HG03064 (cell line): Measurements from ENCODE around the gene NDE1.
"Not testable (repeated sequence)": the region's sequence is repeated elsewhere in the genome, so short reads cannot be mapped to it uniquely, and the experiment has no call there.

Experiments used
- ATAC-seq: cut with Tn5 transposase; IDR thresholded peaks from one replicate; pipeline ENCODE4 v1.9.1; 2021; ENCODE audit warnings: low read depth; ENCODE audit not compliant: unreplicated experiment

NDE1 gene

DNA sequence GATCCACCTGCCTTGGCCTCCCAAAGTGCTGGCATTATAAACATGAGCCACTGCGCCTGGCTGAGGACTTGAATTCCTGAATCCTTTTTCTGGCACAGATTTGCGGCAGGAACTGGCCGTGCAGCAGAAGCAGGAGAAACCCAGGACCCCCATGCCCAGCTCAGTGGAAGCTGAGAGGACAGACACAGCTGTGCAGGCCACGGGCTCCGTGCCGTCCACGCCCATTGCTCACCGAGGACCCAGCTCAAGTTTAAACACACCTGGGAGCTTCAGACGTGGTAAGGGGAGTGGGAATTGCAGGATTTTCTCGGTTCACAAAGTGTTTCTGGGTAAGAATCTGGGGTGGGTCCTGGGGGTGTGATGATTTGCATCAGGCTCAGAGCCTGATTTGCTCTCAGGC is 41.0 kb downstream of the NDE1 start:
- ATAC-seq: no peak

DNA sequence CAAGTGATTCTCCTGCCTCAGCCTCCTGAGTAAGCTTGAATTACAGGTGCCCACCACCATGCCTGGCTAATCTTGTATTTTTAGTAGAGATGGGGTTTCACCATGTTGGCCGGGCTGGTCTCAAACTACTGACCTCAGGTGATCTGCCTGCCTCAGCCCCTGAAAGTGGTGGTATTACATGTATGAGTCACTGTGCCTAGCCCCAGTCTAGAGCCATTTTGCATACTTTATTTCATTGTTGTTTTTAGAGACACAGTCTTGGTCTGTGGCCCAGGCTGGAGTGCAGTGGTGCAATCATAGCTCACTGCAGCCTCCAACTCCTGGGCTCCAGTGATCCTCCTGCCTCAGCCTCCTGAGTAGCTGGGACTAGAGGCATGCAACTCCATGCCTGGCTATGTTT is 42.5 kb downstream of the NDE1 start:
- ATAC-seq: not testable (repeated sequence)

DNA sequence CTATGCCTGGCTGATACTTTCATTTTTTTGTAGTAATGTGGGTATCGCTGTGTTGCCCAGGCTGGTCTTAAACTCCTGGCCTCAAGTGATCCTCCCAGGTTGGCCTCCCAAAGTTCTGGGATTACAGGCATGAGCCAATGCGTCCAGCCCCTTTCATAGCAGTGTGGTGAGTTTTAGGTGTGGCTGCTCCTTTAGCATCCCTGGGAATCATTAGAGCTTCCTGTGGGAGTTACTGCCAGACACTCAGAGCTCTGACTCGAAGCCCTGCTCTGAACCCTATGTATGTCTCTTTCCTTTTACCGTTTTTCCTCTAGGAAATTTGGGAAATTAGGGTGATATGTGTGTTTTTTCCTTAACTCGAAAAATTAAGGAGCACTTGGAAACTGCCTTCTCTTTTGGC is 44.5 kb downstream of the NDE1 start:
- no peak for ATAC-seq

DNA sequence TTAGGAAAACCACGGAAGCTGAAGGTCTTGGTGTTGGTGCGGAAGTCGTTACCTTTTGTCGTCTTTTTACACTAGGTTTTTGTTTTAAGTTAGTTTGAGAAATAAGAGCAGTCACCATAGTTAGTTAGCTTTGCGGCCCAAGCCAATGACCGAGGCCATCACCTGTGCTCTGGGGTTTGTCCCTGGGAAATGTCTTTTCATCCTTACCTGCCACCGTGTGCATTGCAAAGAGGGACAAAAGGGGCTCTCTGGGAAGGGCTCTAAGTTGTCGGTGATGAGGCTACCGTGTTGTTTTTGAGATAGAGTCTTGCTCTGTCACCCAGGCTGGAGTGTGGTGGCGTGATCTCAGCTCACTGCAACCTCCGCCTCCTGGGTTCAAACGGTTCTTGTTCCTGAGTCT is 49.8 kb downstream of the NDE1 start:
- no peak for ATAC-seq

DNA sequence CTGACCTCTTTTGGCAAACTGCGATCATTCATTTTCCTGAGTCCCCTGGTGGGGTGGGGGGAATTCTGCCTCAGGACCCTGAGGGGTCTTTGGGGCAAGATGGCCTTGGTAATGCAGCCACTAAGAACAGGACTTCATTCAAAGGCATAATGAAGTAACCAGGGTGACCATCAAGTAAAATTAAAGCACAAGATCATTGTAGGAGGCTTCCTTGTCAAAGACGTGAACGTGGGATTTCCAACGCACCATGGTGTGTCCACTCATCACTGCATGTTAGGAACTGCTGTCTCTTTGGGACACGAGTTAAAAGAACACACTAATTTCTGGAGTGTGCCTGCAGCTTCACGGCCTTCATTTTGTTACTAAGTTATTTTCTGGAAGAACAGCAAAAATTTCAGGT is 51.3 kb downstream of the NDE1 start:
- no peak for ATAC-seq

DNA sequence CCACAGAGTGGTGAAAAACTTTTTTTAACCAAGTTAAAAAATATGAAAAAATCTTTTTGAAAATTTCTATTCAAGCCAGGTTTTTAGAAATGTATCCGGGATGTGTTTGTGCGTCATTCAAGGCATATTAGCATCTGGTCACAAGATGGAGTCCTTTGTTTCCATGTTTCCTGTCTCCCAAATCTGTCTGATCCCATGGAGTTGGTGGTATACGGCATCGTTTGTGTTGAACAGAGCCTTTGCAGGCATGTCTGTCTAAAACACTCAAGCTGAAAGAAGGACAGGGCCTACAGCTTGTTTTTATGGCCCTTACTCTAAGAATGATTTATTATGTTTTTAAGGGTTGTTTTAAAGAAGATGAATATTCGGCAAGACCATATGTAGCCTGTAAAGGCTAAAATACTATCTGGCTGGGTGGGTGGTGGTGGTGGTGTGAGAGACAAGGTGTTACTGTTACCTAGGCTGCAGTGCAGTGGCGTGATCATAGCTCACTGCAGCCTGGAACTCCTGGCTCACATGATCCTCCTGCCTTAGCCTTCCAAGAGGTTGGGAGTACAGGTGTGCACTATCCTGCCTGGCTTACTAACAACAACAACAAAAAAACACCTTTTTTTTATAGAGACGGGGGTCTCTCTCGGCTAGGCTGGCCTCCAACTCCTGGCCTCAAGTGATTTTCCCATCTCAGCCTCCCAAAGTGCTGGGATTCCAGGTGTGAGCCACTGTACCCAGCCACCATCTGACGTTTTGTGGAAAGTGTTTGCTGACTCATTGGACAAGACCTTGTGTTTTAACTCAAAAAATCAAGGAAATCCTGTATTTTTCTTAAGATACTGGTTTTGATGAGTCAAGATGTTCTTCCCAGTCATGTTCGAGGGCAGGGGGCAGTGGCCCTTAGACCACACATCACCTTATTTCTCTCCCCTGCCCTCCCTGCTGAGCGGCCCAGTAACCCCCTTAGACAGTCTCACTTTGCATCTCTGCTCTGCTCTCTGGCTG is 52.2 kb downstream of the NDE1 start:
- ATAC-seq: no peak

DNA sequence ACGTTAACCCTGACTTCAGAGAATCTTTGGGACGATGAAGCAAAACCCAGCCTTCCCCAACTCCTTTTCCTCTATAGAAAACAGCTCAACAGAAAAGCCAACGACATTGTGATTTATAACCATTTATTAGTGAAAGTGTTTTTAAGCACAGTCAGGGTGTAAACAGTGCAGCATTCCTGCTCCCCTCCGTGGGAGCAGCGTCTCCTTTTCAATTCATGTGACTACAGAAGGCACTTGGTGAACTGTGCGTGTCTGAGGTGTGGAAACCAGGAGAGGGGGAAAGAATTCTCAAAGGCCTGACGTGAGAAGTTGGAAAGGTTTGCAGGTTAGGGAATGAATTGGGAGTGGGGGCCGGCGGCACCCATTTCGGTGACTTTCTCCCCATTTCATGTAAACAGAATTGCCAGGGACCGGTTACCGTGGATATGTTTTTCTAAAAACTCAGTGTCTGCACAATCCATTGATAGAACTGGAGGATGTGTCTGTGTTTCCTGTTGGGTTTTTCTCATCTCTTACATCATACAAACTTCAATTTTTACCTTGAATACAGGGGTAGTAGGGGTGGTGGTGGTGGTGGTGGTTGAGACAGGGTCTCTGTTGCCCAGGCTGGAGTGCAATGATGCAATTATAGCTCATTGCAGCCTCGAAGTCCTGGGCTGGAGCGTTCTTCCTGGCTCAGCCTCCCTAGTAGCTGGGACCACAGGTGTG is 53.1 kb downstream of the NDE1 start:
- ATAC-seq: no peak

DNA sequence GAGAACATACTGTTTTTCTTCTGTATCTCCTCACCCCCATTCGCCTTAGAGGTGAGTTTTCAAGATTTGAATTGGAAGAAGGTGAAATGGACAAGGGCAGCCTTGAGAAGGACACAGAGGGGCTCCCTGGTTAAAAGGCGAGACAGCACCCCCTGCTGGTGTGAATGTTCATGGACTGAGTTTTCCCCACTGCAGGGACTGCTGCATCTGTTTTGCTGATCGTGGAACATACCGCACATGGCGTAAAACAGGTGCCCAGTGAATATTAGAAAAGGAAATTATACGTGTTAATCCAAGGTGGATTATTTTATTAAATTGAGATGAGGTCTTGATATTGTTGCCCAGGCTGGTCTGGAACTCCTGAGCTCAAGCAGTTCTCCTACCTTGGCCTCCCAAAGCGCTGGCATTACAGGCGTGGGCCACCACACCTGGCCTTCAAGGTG is 54.5 kb downstream of the NDE1 start:
- ATAC-seq: no peak

DNA sequence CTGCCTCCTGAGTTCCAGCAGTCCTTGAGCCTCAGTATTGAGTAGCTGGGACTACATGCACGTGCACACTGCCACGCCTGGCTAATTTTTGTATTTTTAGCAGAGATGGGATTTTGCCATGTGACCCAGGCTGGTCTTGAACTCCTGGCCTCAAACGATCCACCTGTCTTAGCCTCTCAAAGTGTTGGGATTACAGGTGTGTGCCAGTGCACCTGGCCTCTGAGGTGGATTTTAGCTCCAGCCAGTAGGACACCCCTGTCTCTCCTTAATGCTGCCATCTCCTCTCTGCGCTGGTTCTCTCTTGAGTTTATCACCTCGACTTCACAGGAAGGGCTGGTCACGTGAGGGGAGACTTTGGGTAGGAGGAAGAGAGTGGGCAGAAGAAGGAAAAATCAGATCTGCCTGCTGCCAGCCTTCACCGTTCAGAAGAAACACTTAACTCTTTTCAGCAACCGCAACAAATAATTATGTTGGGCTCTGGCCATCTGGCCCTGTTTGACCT is 55.1 kb downstream of the NDE1 start:
- no peak for ATAC-seq

DNA sequence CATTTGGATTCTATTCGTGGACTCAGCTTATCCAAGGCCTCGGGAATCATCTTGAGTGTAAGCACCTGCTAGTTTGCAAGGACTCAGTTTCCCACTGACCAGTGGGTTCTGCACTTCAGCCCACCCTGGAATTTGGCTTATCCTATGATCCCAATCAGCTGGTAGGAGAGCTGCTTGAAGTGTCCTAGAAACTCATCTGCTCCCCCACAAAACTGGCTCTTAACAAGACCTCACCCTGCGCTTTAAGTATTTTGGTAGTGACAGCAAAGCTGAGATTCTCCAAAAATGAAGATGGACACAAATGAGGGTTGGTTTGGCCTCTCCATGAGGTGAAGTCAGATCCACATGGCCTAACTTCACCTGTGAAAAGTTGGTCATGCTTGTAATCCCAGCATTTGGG is 57.3 kb downstream of the NDE1 start:
- no peak for ATAC-seq

DNA sequence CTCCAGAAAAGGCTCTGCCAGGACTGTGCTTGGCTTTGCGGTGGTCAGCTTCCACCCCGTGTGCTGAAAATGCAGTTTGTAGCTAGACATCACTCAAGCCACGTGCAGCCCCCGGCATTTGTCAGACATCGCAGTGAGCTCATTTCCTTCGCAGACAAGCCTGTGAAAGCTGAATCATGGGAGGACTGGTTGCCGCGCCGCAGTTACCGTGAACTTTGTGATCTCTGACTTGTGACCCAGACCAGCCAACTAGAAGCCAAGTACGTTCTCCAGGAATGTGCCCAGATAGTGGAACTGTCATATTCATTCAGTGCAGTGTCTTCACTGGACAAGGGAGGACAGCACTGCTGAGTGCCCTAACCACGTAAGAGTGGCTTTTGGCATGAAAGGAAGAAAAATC is 58.1 kb downstream of the NDE1 start:
- no peak for ATAC-seq

DNA sequence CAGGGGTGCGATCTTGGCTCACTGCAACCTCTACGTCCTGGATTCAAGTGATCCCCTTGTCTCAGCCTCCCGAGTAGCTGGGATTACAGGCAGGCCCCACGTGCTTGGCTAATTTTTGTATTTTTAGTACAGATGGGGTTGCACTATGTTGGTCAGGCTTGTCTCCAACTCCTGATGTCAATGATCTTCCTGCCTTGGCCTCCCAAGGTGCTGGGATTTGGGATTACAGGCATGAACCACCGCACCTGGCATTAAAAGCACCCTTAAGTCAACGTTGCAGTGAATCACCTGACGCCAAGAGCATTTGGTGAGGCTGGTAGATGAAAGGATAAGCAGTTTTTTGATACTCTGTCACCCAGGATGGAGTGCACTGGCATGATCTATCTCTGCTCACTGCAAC is 59.0 kb downstream of the NDE1 start:
- no peak for ATAC-seq

DNA sequence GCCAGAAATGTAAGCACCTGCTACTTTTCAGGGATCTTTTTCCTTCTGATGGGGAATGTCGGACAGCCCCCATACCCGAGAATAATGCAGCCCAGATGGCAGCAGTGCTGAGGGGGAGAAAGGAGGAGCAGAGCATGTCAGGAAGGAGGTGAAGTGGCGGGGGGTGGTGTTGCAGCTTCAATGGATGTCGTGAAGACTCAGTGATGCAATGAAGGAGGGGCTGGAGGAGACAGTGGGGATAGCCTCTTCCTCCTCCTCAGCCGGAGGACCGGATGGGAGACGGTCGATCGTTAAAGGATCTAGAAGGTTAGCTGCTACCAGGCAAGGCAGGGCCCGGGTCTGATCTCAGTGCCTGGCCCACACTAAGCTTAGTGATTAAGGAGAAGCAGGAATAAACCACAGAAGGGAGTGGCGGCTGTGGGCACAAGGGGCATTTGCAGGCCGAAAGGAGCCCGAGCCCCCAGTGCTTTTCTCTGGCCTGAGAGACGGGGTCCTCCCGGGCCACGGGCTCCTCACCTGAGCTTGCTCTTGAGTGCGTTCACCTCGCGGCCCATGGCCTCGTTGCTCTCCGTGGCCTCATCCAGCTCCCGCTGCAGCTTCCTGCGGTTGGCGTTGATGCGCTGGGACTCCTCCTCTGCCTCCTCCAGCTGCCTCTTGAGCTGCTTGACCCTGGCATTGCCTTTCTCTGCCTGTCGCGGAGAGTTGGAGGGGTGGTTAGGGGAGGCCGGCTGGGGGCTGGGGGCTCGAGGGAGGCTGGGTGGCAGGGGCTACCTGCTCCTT is 64.5 kb downstream of the NDE1 start:
- ATAC-seq: no peak

DNA sequence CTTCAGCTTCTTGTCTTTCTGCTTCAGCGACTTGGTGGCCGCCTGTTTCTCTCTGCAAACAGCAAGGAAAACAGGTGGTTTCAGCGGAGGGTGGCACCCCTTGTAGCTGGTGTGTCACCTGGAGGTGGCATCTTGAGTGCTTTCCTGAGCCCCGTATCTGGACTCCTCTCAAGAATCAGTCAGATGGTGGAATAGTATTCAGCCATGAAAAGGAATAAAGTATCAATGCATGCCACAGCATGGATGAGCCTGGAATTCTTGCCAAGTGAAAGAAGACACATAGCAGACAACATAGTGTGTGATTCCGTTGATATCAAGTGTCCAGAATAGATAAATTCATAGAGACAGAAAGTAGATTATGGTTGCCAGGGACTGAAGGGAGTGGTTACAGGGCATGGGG is 65.2 kb downstream of the NDE1 start:
- ATAC-seq: no peak

DNA sequence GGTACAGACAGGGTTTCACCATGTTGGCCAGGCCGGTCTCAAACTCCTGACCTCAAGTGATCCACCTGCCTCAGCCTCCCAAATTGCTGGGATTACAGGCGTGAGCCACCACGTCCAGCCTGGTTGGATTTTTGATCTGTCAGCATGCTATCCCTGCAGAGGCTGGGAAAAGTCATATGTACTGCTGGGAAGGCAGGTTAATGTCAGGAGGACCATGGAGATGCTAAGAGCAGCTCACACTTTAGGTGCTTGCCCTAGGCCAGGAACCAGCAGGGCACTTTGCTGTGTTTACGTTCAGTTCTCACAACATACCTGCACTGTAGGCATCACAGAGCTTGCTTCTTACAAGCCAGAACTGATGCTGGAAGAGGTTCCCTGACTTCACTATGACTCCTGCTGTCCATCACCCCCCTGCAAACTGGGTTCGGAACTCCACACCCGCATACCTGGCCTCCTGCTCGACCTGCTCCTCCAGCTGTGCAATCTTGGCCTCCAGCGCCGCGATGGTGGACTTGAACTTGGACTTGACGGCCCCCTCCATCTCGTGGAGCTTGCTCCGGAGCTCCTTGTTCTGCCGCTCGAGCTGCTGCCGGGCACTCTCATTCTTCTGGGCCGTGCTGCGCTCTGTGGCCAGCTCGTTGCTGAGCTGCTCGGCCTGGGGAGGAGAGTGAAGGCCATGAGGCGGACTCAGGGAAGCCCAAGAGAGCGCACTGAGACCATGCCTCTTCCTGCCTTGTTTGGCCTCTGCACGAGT is 66.8 kb downstream of the NDE1 start:
- ATAC-seq: no peak

DNA sequence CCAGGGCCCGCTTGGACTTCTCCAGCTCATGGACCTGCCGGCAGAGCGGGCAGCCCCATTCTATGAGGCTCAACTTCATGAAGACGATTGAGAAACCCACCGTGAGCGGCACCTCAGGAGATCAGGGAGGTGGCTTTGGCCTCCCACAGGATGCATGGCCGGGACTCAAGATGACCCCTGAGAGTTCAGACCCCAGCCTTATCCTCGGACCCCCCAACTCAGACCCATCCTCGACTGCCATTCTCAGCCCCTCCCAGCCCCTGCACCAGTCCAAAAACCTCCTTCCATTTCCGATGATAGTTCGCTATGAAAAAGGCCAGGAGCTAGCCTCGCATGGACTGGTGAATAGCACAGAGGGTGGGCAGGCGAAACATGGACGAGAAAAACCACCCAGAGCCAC is 71.0 kb downstream of the NDE1 start:
- no peak for ATAC-seq

DNA sequence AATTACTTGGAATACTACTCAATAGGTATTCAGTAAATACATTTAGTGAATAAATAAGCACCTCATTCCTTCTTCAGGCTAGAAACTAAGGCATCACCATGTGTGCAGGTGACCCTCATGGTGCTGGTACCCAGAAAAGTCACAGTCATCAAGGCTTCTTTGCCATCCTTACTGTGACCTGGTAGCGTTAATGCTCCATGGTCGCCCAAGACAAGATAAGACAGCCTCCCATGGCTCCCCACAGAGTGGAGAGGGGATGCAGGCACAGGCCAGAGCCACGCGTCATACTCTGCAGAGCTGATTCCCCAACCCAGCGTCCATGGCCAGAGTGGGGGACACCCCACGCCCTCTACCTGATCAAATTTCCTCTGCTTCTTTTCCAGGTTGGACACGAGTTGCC is 73.8 kb downstream of the NDE1 start:
- ATAC-seq: no peak

DNA sequence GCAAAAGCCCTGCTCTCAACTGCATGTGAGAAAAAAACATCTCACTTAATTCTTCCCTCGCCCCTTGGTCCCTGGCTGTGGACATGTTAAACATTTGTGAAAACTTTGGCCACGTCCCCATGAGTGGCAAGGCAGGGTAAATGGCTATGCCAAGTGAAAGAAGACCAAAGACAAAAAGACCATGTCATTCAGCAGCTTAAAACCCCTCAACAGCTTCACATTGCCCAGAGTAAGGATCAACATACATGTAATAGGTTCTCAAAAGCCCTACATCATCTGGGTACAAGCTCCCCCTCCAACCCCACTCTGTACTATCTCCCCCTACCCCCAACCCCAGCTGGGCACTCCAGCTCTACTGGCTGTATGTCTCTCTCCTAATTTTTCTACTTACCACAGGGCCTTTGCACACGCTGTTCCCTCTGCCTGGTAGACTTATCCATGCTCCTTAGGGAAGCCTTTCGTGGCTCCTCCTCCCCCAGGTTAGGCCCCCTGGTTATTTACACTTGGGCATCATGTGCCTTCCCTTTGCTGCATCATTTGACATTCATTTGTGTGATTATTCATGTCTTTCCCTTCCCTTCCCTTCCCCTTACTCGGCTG is 75.7 kb downstream of the NDE1 start:
- no peak for ATAC-seq

DNA sequence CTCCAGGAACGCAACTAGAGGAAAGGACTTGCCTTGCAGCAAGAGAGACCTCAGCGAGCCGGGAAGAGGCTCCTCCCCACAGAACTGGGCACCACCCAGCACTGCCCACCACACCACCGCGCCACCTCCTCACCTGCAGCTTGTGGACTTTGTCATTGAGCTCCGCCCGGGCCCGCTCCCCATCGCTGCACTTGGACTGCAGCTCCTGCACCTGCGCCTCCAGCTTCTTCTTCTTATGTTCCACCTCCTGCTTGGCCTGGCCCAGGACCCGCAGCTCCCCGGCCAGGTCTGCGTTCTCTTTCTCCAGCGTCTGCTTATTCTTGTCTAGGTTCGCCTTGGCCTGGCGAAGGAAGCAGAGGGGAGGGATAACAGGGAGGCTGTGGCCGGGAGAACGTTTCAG is 76.7 kb downstream of the NDE1 start:
- ATAC-seq: no peak

DNA sequence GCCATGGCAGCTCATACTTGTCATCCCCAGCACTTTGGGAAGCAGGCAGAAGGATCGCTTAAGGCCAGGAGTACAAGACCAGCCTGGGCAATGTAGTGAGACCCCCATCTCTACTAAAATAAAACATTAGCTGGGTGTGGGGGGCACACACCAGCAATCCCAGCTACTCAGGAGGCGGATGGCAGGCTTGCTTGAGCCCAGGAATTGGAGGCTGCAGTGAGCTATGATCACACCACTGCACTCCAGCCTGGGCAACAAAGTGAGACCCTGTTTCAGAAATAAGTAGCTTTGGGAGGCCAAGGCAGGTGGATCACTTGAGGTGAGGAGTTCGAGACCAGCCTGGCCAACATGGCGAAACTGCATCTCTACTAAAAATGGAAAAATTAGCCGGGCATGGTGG is 77.7 kb downstream of the NDE1 start:
- not testable (repeated sequence) for ATAC-seq
